ENCODE measurements around the gene EXOC2.
"Not testable (repeated sequence)": the region's sequence is repeated elsewhere in the genome, so short reads cannot be mapped to it uniquely, and the experiment has no call there.

The EXOC2 gene

DNA sequence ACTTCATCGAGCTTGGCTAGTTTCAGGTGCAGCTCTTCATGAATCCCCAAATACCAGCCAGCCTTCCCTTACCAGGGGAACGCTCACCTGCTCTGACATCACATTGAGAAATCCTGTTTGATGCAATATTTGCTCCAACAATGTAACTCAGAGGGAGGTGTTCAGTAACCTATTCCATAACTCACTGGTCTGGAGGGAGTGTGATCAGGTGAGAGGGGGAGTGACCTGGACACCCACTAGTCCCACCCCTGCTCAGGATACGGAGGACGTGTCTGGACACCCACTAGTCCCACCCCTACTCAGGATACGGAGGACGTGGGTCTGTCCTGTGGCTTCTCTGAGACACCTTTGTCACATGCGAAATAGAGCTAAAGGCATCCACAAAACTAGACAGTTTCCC, 106.4 kb downstream of the EXOC2 start:
- DNase-seq (ENCODE audit: low read depth in 2 of 2), result no peak

GRCh38 chr6:583635-584034, 109.3 kb downstream of the EXOC2 start:
- DNase-seq (ENCODE audit: low read depth in 2 of 2), result no peak

- no peak for DNase-seq (ENCODE audit: low read depth in 2 of 2)
Observed at GRCh38 chr6:583116-583515, 109.8 kb downstream of the EXOC2 start.

GRCh38 chr6:582370-582769, 110.6 kb downstream of the EXOC2 start:
- no peak for DNase-seq (ENCODE audit: low read depth in 2 of 2)

- DNase-seq (ENCODE audit: low read depth in 2 of 2), result no peak
Observed at GRCh38 chr6:579339-579738, 113.6 kb downstream of the EXOC2 start.

DNA sequence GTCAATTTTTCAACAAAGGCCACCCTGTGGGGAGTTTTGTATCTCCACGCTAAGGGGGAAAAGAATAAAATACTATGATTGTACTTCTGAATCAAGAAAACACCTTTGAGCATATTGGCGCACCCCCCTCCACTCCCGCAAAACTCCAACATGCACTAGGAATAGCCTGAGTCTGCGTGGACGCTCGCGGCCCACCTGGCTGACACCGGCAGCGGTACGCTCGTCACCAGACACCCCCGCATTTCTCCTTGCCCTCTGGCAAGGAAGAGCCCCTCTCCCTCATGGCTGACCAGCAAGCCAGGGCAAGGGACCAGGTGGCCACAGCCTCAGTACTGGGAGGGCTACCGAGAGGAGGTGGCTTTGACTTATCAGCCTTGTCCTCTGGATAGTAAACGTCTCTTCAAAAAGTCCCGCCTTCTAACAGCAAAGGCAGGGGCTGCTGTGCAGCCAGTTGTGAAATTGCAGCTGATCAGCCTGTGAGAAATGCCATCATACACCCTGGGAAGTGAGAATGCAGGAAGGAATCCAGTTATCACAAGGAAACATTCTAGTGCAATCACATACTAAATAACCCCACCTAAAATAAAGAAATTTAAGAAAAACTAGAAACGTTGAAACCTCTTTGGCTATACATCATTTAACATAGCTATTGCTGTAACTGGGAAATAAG, 120.2 kb downstream of the EXOC2 start:
- DNase-seq (ENCODE audit: low read depth in 2 of 2), result no peak

DNA sequence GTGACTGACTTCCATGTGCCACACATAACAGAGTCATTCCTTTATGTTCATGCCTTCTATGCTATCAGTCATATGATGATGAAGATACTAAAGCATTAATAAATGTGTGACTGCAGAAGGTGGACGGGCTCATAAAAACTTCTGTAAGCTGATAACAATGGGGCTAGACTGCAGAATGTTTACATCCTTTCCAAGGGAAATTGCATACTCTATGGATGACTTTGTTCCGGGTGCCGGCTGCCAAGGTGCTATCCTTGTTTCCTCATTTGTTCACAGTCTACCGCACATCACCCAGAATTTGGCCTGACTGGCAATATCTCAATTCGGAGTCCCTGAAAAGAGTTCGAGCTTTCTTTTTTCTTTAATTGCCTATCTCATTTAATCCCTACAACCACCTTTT, 121.0 kb downstream of the EXOC2 start:
- DNase-seq (ENCODE audit: low read depth in 2 of 2), result no peak

GRCh38 chr6:570825-571224, 122.1 kb downstream of the EXOC2 start:
- no peak for DNase-seq (ENCODE audit: low read depth in 2 of 2)

- no peak for DNase-seq (ENCODE audit: low read depth in 2 of 2)
Observed at GRCh38 chr6:568954-569523, 123.9 kb downstream of the EXOC2 start.

DNA sequence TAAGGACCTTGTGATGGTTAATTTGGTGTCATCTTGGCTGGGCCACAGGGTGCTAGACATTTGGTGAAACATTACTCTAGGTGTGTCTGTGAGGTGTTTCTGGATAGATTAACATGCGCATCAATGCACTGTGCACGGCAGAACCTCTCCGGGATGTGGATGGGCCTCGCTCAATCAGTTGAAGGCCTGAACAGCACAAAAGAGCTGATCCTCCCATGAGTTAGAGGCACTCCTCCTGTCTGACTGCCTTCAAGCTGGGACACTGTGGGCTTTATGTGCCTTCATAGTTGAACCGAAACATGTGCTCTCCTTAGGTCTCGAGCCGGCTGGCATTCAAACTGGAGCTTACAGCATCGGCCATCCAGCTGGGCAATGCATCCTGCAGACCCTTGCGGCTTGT, 124.9 kb downstream of the EXOC2 start:
- DNase-seq (ENCODE audit: low read depth in 2 of 2), result no peak

GRCh38 chr6:563863-564262, 129.1 kb downstream of the EXOC2 start:
- DNase-seq (ENCODE audit: low read depth in 2 of 2), result no peak

GRCh38 chr6:562052-562676, 130.8 kb downstream of the EXOC2 start:
- no peak for DNase-seq (ENCODE audit: low read depth in 2 of 2)

GRCh38 chr6:561335-561734, 131.6 kb downstream of the EXOC2 start:
- DNase-seq (ENCODE audit: low read depth in 2 of 2), result not testable (repeated sequence)

- DNase-seq (ENCODE audit: low read depth in 2 of 2), result no peak
Observed at GRCh38 chr6:558959-559358, 134.0 kb downstream of the EXOC2 start.

DNA sequence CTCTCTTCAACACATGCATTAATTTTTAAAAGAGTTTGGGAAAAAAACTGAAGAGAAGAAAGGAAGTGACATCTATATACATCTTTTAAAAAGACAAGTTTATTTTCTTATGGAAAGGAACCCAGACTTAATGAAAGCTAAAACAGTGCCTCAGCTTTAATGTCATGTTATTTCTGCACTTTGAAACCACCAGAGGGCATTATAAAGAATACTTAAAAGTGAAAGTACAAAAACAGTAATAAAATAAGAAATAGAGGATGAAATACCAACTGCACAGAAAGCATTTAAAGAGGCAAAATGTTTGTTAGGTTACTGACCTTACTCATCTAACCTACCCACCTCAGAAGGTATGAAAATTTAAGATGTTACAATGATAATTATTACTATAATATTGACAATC, 134.8 kb downstream of the EXOC2 start:
- no peak for DNase-seq (ENCODE audit: low read depth in 2 of 2)

DNA sequence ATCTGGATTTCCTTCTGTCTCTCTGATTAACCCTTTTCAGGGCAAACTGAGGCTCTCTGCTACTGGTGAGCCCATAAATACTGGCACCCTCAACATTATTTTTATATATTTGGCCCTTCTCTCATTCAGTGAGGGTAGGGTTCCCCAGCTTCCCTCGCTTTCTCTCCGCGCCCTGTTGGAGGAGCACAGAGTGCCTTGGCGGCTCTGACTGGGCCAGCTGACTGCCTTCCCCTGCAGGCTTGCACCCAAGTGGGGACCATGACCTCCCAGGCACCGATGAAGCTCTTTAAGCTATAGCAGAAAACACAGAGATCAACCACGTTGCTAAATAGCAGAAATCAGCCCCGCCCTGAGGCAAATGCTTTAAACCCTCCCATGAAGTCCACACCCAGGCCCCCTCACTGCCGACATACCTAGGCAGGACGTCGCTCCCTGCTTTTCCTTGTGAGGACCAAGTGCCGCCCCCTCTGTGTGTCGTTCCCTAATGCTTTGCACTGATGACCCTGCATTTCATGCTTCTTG, 141.0 kb downstream of the EXOC2 start:
- no peak for DNase-seq (ENCODE audit: low read depth in 2 of 2)

DNA sequence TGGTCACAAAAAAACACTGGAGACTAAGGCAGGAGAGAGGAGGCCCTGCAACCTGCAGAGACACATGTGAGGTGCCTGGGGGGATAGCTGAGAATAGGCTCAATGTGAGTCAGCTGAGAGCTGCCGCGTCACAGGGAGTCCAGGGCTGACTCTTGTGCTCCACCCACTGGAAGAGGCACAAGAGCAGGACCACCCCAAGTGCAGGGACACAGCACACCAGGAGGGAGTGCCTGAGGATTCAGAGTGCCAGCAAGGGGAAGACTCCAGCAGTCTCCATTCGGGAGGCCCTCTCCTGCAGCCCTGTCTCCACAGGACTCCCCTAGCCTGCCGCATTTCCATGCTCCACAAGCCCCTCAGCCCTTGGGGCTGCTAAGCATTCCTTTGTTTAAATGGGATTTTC, 141.5 kb downstream of the EXOC2 start:
- DNase-seq (ENCODE audit: low read depth in 2 of 2), result peak; percentile 33 to 53

DNA sequence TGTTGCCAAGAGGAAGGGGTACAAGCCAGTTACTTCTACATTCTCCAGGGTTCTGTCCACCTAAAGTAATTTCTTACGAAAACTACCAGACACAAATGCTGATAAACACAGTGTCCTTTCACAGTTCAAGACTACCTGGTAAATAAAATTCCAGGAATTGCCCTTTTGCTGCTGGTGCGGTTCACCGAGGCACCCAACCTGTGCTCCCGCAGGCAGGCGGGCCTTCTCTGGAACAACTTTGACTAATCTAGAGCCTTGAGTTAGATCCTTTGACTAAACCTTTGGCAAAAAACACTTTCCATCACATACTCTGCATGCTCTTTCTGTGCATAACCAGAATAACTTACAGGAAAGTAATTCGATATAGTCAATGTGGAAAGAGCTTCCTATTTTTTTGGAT, 143.0 kb downstream of the EXOC2 start:
- no peak for DNase-seq (ENCODE audit: low read depth in 2 of 2)

DNA sequence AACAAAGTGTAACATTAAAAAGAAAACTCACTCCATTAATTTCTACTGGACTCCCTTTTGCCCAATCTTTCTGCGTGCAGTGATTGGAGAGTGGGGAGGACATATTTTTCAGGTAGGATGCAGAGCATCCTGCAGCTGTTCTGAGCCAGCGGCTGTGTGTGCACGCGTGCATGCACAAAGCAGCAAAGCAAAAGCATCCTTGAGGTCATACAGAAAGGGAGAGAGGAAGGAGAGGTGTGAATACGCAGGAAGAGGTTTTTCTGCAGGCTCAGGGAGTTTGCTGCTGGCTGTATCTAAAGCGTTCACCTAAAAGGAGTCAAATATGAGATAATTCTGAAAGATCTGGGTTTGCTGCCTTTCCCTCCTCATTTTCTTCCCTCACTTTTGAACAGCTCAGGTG, 144.4 kb downstream of the EXOC2 start:
- DNase-seq (ENCODE audit: low read depth in 2 of 2), result no peak

DNA sequence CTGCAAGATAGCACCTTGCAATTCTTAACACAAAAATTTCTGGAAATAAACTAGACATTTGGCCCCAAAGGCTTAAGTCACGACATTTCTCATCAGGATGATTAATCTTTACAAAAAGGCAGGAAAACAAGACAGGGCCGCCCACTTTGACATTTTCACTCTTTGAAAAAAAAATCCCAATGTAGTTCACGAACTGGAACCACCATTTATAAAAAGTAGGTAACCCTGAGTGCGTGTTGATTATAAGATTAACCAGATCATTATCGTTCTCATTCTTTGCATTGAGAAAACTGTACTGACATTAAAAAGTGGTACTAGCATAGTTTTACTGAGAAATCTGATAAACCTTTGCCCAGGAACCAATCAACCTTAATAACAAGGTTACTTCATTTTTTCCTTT, 144.8 kb downstream of the EXOC2 start:
- no peak for DNase-seq (ENCODE audit: low read depth in 2 of 2)

DNA sequence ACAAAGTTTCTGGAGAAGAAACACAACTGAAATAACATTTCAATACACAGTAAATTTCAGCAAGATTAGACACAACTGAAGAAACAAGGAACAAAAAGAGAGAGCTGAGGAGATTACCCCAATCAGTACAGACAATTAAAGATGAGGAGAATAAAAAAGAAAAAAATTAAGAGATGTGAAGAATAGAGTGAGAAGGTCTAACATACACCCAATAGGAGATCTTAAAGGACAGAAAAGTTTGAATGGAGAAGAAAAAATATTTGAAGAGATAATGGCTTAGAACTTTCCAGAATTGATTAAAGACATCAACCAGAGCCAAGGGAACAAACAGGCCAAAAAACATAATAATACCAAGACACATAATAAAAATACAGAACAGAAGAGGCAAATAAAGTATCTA, 152.4 kb downstream of the EXOC2 start:
- no peak for DNase-seq (ENCODE audit: low read depth in 2 of 2)

DNA sequence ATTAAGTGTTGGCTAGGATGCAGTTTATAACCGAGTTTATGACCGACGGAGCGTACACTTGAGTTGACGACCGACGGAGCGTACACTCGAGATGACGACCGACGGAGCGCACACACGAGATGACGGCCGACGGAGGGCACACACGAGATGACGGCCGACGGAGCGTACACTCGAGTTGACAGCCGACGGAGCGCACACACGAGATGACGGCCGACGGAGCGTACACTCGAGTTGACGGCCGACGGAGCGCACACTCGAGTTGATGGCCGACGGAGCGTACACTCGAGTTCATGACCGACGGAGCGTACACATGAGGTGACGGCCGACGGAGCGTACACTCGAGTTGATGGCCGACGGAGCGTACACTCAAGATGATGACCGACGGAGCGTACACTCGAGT, 155.8 kb downstream of the EXOC2 start:
- no peak for DNase-seq (ENCODE audit: low read depth in 2 of 2)

DNA sequence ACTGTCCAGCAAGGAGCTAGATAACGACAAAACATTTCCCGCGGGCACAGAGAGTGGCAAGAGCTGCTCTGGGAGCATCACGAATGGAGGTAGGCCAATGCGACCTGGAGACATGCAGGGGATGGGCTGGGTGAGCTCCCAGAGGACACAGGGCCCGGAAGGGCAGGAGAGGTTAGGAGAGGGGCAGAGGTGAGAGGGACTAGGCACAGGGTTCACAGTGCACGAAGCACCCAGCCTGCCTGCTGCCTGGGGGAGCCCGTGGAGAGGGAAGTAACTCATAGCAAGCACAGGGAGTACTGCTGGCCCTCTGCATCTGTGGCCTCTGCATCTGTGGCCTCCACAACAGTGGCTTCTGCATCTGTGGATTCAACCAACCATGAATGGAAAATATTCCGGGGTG, 162.5 kb downstream of the EXOC2 start:
- no peak for DNase-seq (ENCODE audit: low read depth in 2 of 2)
